DMS53 treated with DMSO at 0.1 percent for 48 hours (cell line): ENCODE data around the gene GARRE1.
A peak's percentile ranks its signal among the peaks of the same experiment; 100 is the strongest.
"Not testable (repeated sequence)": the region's sequence is repeated elsewhere in the genome, so short reads cannot be mapped to it uniquely, and the experiment has no call there.

Source experiments
- DNase-seq: peaks from one replicate; lab custom pipeline; 2025; ENCODE audit not compliant: unreplicated experiment; lab: John Stamatoyannopoulos, UW

The GARRE1 gene

DNA sequence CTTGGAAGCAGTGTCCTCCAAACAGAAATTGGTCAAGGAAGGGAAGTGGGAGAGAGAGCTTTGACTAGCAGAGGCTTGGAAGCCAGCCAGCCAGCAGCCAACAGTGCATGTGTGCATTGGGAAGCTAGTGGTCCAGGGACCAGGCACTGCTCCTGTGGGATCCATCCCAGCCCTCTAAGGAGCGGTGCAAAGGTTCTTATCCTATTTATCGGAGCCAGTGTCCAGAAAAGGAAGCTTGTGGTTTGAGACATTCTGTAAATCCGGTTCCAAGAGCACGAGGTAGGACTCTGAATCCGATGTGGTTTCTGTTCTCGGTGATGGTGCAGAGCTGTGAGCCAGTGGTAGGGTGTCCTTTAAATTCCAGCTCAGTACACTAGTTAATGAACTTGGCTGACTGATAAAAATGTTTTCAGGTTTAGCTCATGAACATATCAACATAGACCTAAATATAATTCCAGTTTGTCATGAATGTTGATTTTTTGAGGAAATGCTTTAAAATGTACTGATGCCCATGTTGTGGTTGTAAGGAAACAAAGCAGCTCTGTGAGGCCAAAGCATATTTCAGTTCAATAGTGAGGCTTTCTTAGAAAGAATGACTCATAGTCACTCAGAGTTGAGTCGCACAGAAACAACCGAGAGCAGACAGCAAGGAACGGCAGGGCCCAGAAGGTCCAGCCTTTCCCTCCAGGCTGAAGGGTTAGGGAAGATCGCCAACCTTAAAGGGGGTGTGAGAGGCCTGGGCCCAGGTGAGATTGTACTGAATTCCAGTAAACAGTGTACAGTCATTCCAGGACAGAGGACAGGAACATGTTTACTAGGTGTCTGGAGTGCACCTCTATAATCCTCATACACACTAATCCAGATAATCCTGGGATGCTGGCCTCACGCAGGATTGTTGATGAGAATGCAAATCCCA is 21.5 kb upstream of the GARRE1 start:
- no peak for DNase-seq

DNA sequence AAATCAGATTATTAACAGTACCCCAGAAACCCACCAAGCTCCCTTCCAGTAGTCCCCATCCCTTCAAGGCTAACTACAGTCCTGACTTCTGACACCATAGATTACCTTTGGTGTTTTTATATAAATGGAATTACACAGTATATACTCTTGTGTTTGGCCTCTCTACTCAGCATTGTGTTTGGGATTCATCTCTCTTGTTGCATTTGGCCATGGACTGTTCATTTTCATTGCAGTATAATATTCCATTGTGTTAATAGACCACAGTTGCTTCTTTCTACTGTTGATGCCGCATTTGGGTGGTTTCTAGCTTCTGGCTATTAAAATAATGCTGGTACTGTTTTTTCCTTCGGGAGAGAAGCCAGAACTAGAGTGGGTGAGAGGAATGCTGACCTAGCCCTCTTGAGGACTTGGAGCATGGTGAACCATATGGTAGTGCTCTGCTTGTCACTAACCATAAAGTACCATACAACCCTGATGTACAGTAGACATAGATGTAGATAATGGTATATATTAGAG is 18.9 kb upstream of the GARRE1 start:
- DNase-seq, result no peak

DNA sequence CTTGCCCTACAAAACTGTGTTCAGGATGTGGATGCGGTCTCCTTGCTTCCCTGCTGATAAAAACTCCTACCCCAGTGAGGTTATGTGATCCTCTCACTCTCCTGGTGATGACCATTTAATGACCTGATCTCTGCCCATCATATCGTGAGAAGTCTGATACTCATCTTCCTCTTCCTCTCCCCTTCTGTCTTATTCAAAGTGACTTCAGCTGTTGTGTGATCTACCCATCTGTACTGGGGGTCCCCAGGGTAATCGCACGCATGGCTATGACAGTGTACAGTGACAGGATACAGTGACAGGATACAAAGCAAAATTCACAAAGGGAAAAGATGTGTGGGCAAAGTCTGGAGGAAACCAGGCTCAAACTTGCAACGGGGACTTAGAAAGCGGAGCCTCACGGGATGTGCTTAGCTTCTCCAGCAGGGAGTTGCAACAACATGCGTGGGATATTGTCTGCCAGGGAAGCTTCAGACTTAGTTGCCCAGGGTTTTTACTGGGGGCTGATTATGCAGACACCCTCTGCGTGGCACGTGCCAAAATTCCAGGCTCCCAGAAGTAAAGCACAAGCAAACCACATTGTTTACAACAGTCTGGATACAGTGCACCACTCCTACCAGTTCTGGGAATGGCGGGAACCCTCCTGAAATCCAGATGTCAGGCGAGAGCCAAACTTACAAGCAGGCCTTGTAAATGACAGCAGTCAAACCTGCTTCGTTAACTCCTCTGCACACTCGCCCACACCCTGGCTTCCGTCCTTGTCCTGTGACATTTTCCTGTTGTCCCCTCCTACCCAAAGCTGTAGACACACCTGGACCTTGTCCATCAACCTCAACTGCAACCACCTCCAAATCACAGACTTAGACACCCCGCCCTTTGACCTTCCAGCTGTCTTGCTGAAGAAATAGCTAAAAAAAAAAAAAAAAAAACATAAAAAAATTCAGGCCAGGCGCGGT is 18.0 kb upstream of the GARRE1 start:
- DNase-seq, result no peak

DNA sequence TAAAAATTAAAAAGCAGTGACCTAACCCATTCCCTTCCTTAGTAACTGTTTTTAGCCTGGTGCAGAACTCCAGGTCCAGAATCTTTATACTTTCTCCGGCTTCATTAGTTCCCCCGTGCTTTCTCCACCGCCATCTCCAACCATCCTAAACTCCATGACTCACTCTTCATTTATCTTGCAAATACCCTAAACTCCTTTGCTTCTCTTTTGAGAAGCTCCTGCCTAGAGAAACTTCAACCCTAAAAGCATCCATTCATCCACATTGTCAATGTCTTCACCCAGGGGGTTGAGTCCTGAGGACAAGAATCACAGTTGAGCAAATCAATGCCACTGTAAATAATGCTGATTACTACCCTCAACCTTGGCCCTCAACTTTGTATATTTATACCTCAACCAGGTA is 17.1 kb upstream of the GARRE1 start:
- DNase-seq, result no peak

DNA sequence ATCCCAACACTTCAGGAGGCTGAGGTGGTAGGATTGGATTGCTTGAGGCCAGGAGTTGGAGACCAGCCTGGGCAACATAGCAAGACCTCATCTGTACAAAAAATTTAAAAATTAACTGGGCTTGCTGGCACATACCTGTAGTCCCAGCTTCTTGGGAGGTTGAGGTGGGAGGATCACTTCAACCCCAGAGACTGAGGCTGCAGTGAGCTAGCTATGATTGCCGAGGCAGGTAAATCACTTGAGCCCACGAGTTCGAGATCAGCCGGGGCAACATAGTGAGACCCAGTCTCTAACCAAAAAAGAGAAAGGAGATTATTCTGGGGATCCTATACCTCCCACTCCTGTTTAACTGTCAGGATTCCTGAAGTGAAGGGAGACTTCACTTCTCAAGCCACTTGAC is 16.4 kb upstream of the GARRE1 start:
- no peak for DNase-seq

DNA sequence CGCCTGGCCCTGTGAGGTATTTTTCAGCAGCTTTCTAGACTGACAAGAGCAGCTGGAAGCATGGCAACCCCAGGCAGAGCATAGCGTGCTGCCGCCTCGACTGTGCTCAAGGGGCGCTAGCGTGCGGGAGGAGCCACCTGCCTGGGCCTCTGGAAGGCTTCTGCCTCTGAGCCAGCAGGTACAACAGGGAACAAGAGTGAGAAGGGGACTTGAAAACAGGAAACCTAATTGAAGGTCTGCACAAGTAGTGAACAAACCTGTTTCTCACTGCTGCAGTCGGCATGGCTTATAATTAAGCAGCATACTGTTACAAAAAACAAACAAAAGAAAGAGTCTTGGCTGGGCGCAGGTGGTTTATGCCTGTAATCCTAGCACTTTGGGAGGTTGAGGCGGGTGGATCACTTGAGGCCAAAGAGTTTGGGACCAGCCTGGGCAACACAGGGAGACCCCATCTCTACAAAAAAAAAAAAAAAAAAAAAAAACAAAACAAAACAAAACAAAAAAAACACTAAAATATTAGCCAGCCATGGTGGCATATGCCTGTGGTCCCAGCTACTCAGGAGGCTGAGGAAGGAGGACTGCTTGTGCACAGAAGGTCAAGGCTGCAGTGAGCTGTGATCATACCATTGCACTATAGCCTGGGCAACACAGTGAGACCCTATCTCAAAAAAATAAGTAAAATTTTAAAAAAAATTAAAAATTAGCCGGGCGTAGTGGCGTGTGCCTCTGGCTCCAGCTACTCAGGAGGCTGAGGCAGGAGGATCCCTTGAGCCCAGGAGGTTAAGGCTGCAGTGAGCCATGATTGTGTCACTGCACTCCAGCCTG is 12.6 kb upstream of the GARRE1 start:
- DNase-seq, result peak; percentile 97

DNA sequence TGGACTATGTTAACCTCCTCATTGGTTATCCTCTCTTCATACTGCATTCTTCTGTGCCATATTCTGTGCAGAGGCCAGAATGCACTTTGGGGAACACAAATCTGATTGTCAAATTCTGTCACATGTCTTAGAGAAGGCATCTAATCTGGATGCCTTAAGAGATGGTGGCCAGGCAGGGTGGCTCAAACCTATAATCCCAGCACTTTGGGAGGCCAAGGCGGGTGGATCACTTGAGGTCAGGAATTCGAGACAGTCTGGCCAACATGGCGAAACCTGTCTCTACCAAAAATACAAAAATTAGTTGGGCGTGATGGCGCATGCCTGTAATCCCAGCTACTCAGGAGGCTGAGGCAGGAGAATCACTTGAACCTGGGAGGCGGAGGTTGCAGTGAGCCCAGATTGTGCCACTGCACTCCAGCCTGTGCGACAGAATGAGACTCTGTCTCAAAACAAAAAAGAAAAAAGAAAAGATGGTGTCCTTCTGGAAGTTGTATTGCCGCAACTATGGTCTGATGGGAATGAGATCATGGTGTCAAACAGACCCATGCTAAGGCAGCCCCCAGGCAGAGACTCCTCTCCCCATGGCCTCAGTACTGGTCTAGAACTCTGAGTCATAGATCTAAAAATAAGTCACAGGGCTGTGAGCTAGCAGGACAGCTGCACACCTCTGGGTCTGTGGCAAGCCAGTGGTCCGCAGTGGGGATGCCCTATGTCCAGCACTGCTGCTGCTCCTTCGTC is 11.0 kb upstream of the GARRE1 start:
- not testable (repeated sequence) for DNase-seq

DNA sequence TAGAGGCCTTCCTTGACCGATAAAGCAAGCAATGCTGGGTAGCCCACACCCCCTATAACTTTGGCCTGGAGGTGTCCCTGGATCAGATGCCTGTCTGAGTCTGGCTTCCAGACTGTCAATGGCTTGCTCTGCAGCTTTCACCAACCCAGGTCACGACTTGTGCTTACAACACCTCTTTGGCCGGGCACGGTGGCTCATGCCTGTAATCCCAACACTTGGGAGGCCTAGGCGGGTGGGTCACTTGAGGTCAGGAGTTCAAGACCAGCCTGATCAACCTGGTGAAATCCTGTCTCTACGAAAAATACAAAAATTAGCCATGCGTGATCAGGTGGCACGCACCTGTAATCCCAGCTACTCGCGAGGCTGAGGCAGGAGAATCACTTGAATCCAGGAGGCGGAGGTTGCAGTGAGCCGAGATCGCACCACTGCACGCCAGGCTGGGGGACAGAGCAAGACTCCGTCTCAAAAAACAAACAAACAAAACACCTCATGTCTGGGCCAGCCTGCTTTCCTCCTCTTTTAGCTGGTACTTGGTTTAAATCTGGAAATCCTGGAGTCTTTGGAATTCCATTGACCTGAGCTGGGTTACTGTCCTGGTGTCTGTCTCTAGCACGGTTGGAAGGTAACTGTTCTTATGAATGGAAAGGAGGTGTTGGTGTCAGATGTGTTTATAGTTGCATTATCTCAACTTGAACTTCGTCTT is 10.3 kb upstream of the GARRE1 start:
- DNase-seq, result no peak

DNA sequence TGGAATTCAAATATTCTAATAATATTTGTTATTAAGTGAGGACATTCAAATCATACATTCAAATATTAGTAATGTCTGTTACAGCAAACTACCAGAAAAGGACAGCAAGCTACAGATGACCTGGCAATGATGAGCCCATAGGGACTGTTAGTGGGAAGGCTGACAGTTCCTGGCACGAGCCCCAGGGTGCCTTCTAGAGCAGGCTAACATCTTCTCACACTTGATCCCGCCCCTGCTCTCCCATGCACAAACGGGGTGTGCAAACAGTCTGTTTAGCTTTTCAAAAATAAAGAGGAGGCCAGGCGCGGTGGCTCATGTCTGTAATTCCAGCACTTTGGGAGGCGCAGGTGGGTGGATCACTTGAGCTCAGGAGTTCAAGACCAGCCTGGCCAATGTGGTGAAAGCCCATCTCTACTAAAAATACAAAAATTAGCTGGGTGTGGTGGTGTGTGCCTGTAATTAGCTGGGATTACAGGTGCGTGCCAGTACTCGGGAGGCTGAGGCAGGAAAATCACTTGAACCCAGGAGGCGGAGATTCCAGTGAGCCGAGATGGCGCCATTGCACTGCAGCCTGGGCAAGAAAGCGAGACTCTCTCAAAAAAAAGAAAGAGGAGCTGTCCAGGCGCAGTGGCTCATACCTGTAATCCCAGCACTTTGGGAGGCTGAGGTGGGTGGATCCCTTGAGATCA is 9.6 kb upstream of the GARRE1 start:
- no peak for DNase-seq

DNA sequence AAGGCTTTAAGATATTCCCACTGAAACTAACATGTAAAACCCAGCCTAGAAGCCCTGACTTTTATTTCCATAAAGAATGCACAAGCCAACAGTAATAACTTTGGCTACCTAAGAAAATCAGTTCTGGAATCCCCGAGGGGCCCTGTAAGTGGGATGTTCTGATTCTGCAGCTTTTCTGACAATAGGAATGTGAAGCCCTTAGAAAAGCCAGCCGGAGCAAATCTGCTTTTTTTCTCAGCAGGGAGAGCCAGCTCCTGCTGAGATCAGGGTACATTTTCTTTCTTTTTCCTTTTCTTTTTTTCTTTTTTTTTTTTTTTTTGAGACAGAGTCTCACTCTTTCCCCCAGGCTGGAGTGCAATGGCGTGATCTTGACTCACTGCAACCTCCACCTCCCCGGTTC is 8.0 kb upstream of the GARRE1 start:
- DNase-seq, result no peak

DNA sequence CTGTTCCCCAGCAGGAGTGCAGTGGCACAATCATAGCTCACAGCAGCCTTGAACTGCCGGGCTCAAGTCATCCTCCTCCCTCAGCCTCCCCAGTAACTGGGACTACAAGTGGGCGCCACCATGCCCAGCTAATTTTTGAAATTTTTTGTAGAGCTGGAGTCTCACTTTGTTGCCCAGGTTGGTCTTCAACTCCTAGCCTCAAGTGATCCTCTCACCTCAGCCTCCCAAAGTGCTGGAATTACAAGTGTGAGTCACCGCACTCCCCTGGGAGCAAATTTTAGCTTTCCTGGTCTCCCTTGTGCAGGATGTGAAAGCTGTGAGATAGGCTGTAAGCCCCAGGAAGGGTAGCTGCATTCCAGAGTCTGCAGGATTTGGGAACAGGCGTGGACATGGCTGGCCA is 5.4 kb upstream of the GARRE1 start:
- DNase-seq, result no peak

DNA sequence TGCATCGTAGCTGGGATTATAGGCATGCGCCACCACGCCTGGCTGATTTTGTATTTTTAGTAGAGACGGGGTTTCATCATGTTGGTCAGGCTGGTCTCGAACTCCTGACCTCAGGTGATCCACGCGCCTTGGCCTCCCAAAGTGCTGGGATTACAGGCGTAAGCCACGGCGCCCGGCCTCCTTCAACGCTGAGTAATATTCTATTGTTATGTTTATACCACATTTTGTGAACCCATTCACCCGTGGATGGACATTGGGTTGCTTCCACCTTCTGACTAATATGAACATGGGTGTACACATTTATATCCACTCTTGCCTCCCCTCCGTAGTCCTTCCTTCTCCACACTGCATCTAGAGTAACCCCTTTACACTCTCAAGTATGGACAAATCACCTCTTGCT is 1.2 kb upstream of the GARRE1 start:
- not testable (repeated sequence) for DNase-seq

DNA sequence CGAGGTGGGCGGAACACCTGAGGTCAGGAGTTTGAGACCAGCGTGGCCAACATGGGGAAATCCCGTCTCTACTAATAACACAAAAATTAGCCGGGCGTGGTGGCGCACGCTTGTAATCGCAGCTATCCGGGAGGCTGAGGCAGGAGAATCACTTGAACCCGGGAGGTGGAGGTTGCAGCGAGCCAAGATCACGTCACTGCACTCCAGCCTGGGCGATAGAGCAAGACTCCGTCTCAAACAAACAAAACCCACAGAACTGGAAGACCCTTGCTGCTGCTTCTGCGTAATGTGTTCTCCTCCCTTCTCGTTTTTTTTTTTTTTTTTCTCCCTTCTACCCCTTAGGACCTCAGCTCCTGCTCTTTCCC is 691 bp upstream of the GARRE1 start:
- not testable (repeated sequence) for DNase-seq

DNA sequence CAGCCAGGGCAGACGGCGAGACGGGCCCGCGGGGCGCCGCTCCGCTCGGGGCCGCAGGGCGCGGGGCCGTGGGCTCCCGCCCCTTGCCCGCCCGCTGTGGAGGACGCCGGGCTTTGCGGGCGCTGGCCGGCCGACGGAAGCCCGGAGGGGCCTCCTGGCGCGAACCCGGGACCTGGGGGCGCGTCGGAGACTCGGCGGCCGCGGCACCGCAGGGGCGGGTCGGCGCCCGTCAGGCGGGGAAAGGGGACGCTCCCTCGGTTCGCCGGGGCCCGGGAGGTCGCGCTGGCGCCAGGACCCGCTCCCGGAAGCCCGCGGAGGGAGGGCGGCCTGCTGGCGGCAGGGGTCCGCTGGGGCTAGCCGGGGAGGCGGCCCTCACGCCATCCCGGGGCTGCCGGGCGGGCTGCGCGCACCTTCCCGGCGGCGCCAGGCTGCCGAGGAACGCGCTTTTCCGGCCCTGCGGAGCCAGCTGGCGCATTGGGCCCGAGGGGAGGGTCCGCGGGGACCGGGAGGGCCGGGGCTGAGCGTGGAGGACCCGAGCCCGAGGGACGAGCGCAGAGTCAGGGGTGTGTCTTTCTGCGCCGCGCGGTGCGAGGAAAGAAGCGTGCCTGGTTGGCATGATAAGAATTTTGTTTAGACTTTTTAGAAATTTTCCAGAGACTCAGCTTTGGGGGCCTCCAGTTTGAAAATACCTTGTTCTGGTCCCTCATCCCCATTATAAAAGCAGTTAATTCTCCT is 511 bp downstream of the GARRE1 start:
- DNase-seq, result peak; percentile 30

DNA sequence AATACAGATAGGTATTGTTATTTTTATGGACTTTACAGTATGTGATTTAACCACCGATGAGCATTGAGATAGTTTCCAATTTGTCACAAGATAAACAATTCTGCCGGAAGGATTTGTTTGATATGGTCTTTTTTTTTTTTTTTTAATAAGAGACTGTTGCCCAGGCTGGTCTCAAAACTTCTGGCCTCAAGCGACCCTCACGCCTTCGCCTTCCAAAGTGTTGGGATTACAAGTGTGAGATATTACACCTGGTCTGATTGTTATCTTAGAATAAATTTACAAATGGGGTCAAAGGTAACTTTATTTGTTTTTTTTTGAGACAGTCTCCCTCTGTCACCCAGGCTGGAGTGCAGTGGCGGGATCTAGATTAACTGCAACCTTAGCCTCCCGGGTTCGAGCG is 1.2 kb downstream of the GARRE1 start:
- DNase-seq, result no peak

DNA sequence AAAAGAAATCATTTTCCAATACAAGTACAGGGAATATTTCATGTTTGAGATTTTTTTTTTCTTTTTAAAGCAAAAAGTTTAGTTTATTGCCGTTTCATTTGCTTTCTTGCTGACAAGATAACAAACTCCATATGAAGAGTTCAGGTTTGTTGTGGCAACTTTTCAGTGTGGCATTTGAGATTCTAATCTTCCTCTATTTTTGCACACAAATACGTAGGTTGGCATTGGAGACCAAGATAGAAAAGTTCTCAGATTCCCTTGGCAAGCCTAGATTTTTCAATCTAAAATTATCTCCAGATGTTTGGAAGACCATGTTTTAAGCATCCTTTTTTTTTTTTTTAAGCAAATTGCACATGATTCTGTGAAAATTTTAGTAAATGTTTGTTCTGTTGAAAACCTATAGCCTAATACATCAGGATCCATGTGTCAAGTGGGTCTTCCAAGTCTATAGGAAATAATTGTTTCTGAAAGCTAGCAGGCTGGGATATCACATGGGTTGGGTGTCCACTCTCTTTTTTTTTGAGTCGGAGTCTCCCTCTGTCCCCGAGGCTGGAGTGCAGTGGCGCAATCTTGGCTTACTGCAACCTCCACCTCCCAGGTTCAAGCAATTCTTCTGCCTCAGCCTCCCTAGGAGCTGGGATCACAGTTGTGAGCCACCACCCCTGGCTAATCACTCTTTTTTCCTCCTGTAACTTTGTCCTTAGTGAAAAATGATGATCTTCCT is 2.6 kb downstream of the GARRE1 start:
- DNase-seq, result no peak

DNA sequence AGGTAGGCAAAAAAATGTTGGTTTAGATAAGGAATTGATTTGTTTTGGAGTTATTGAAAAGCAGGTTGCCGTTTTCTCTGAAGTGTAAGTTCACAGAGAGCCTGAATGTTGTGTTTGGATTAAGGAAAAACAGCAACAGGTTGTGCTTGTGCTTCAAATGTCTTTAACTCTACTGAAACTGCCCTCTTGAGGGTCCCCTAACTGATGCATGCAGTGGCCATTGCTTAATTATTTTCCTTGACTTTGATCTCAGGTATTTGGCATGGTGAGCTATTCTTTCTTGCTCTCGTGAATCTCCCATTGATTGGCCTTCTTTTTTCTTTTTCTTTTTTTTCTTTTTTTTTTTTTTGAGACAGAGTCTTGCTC is 3.2 kb downstream of the GARRE1 start:
- DNase-seq, result no peak
